Esophagus squamous epithelium (tissue), 4 donors: ENCODE measurements around the gene NTNG2.

Source experiments
- POLR2A ChIP-seq, 4 donors: fragments of 450-650 bp; IDR thresholded peaks; one replicate each; pipeline ENCODE4 v1.6.1; 2017; ENCODE audit warnings: antibody characterized with exemption in 4 of 4, mild to moderate bottlenecking in 4 of 4, moderate library complexity in 3 of 4
- TF ChIP-seq, protein P1 (sequence below), 6 experiments: fragments of 450-650 bp in 4 of 6; fragments of 200-600 bp in 2 of 6; sonication (generic) in 2 of 6; IDR thresholded peaks; one replicate each; pipeline ENCODE4 v1.5.1; 2016 to 2019; ENCODE audit warnings: antibody characterized with exemption in 6 of 6, mild to moderate bottlenecking in 4 of 6, moderate library complexity in 4 of 6

DNA sequence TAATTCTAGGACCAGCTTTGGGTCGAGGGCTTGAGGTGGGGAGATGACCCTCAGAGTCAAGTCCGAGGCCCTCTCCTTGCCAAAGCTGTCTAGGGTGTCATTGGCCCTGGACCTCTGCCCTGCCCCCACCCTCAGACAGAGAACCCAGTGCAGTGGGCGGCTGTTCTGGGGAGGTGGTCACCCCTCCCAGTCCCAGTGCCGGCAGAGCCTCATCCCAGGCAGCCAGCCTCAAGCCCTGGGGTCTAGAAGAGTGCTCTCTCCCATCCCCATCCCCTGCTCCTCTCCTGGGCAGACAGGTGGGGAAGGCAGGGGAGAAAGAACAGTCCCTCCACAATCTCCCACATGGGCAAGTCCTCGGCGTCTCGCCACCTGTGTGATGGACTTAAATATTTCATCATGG is 7.0 kb downstream of the NTNG2 start:
- TF ChIP-seq POLR2A (IDR thresholded peaks at IDR 0.05): no peak
- TF ChIP-seq, protein P1, sequence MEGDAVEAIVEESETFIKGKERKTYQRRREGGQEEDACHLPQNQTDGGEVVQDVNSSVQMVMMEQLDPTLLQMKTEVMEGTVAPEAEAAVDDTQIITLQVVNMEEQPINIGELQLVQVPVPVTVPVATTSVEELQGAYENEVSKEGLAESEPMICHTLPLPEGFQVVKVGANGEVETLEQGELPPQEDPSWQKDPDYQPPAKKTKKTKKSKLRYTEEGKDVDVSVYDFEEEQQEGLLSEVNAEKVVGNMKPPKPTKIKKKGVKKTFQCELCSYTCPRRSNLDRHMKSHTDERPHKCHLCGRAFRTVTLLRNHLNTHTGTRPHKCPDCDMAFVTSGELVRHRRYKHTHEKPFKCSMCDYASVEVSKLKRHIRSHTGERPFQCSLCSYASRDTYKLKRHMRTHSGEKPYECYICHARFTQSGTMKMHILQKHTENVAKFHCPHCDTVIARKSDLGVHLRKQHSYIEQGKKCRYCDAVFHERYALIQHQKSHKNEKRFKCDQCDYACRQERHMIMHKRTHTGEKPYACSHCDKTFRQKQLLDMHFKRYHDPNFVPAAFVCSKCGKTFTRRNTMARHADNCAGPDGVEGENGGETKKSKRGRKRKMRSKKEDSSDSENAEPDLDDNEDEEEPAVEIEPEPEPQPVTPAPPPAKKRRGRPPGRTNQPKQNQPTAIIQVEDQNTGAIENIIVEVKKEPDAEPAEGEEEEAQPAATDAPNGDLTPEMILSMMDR (IDR thresholded peaks at IDR 0.05): no peak
